Upper lobe of left lung (tissue), 6 donors: ENCODE data around the gene NEK1. TPM values are rescaled to one million over a fixed set of nuclear protein-coding genes. Genes with fewer than 3 reads are reported as not detected.
A peak's percentile ranks its signal among the peaks of the same experiment; 100 is the strongest.

Experiments used
- ATAC-seq, 2 donors: fragments of 200-7000 bp; cut with Tn5 transposase; one replicate each; pipeline ENCODE4 v1.9.1; 2022; ENCODE audit warnings: mild to moderate bottlenecking in 2 of 2, moderate library complexity in 2 of 2; ENCODE audit not compliant: low FRiP score in 2 of 2
- DNase-seq, 2 donors: peaks; one replicate each; pipeline ENCODE4 v3.0.0-alpha.2; 2019 to 2020
- H3K27ac ChIP-seq, 4 donors: fragments of 200-600 bp; sonication (generic); one replicate each; pipeline ENCODE4 v1.5.1; 2016 to 2019
- H3K27me3 ChIP-seq, 4 donors: fragments of 200-600 bp; sonication (generic); one replicate each; pipeline ENCODE4 v1.5.1; 2017 to 2019
- H3K36me3 ChIP-seq, 4 donors: fragments of 200-600 bp; sonication (generic); one replicate each; pipeline ENCODE4 v1.5.1; 2016 to 2019
- H3K4me1 ChIP-seq, 4 donors: fragments of 200-600 bp; sonication (generic); one replicate each; pipeline ENCODE4 v1.5.1; 2018 to 2019
- H3K4me3 ChIP-seq, 4 donors: fragments of 200-600 bp; sonication (generic); one replicate each; pipeline ENCODE4 v1.5.1; 2017 to 2019; ENCODE audit warnings: mild to moderate bottlenecking in 2 of 4, moderate library complexity in 1 of 4
- H3K9me3 ChIP-seq, 4 donors: fragments of 200-600 bp; sonication (generic); one replicate each; pipeline ENCODE4 v1.5.1; 2018 to 2019
- EP300 ChIP-seq, 4 donors: sonication (generic); formaldehyde crosslinking; IDR thresholded peaks; one replicate each; pipeline ENCODE4 v1.5.1; 2017; ENCODE audit warnings: antibody characterized with exemption in 4 of 4, control low read depth in 2 of 4
- POLR2A ChIP-seq, 4 donors: fragments of 450-650 bp; IDR thresholded peaks; one replicate each; pipeline ENCODE4 v1.5.1; 2016 to 2017; ENCODE audit warnings: antibody characterized with exemption in 4 of 4, mild to moderate bottlenecking in 2 of 4
- POLR2AphosphoS5 ChIP-seq, 2 donors: sonication (generic); formaldehyde crosslinking; IDR thresholded peaks; one replicate each; pipeline ENCODE4 v1.5.1; 2017; ENCODE audit warnings: antibody characterized with exemption in 2 of 2
- WGBS, 2 donors: methylation state at CpG; one replicate each; pipeline ENCODE4 v1.1.5; 2017 to 2018; 5-methylcytosine and 5-hydroxymethylcytosine counted together
- total RNA-seq, 6 donors: library from RNA; depleted of rRNA in 4 of 6; stranded (reverse); fragments of >200 nt in 4 of 6; gene quantifications; one replicate each; pipeline versions ENCODE4 v1.1.0 to v1.2.1, GENCODE V29; 2016 to 2021
- TF ChIP-seq, protein P1 (sequence below), 6 experiments: fragments of 450-650 bp in 4 of 6; fragments of 200-600 bp in 2 of 6; sonication (generic) in 2 of 6; IDR thresholded peaks; one replicate each; pipeline ENCODE4 v1.5.1; 2016 to 2019; ENCODE audit warnings: antibody characterized with exemption in 6 of 6
- donor health status: DM: no; HTN: no; CAD: no; lungs with moderate emphysema.
- donor health status: DM: no; HTN: yes; CAD: no; lungs with severe emphysema.

The NEK1 gene
- total RNA-seq, 6 donors from 2014 or later, result 6.9 to 24.2 (median 10.3) TPM

DNA sequence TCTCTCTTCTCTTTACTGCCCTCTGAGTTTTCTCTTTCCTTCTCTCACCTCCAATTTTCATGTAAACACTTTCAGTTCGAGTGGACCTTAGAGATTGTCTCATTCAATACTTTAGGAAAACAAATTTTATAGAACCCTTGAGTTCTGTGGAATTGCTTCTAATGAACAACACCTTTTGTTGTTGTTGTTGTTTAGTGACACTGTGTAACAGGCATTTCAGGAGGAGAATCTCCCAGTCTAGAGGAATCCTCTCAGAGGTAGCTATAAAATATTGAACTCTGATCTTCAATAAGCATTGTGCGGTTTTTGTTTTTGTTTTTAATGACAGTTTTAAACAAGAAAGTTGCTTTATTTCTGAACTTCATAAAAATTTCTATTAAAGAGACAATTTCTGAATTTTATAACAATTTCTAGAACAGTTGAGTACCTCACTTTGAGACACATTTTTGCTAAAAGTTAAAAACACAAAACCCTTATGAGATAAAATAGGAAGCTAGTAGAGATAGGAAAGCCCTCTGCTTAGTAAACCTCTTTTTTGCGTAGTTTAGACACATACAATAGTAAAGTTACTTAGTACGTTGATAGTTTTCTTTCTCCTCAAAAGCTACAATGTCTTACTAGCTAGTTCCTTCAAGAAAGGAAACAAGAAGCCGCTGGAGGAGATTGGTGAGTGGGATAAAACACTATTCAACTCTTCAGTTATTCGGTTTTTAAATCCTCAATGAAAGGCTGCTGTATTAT, 46.8 kb upstream of the NEK1 start:
- Histone ChIP-seq H3K4me1 (peaks cover 15 to 20% (median 18%) of the 10 kb centered on the region in 4 donors), H3K4me3 (no peak overlapping the region), H3K27ac (peak overlapping the region in 3 of 4 donors; percentile 5 to 68 (median 59)), H3K9me3 (no peaks in the 10 kb centered on the region), H3K36me3 (no peaks in the 10 kb centered on the region), H3K27me3 (no peaks in the 10 kb centered on the region)
- no peak for ATAC-seq
- TF ChIP-seq POLR2AphosphoS5 (IDR thresholded peaks at IDR 0.05) (no peak), EP300 (IDR thresholded peaks at IDR 0.05) (no peak), POLR2A (IDR thresholded peaks at IDR 0.05) (no peak)
- TF ChIP-seq, protein P1, sequence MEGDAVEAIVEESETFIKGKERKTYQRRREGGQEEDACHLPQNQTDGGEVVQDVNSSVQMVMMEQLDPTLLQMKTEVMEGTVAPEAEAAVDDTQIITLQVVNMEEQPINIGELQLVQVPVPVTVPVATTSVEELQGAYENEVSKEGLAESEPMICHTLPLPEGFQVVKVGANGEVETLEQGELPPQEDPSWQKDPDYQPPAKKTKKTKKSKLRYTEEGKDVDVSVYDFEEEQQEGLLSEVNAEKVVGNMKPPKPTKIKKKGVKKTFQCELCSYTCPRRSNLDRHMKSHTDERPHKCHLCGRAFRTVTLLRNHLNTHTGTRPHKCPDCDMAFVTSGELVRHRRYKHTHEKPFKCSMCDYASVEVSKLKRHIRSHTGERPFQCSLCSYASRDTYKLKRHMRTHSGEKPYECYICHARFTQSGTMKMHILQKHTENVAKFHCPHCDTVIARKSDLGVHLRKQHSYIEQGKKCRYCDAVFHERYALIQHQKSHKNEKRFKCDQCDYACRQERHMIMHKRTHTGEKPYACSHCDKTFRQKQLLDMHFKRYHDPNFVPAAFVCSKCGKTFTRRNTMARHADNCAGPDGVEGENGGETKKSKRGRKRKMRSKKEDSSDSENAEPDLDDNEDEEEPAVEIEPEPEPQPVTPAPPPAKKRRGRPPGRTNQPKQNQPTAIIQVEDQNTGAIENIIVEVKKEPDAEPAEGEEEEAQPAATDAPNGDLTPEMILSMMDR (IDR thresholded peaks at IDR 0.05), result no peak
- WGBS, 2 donors, result 82% methylated on average over 6 of the region's 6 CpGs
- no peak for DNase-seq

GRCh38 chr4:169658196-169658595, 45.8 kb upstream of the NEK1 start:
- H3K4me1 ChIP-seq, result peaks cover 15 to 20% (median 17%) of the 10 kb centered on the region in 4 donors

DNA sequence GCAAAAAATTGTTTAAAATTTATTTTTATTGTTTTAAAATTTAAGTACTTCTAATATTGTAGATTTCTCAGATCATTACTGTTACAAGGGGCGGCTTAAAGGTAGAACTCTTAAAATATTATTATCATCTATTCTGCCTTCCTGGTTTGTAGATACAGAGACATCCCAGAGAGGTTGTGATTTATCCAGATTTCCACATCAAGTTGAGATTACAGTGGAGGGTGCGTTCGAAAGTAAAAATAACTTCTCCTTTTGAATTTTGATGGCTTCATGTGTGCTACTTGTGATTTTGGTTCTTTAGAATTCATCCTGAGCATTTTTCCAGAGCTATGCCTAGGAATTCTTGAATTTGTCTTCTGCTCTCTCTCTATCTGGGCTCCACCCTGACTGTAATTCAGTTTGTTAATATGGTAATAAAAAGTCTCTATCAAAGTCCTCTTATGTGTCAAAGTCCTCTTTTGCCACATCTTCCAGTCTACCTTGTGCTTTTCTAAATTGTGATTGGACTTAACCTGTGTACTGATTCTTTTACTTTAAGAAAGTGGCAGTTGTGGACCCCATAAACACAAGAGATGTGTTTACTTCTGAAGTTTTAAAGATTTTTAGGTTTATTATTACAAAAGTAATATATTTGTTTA, 45.2 kb upstream of the NEK1 start:
- no peaks in the 10 kb centered on the region for H3K36me3 ChIP-seq
- H3K9me3 ChIP-seq, result no peaks in the 10 kb centered on the region
- TF ChIP-seq, protein P1 (IDR thresholded peaks at IDR 0.05), result no peak
- TF ChIP-seq EP300 (IDR thresholded peaks at IDR 0.05) (no peak), POLR2A (IDR thresholded peaks at IDR 0.05) (no peak), POLR2AphosphoS5 (IDR thresholded peaks at IDR 0.05) (no peak)
- H3K27me3 ChIP-seq, result no peaks in the 10 kb centered on the region
- DNase-seq (no peak), ATAC-seq (no peak)
- H3K27ac ChIP-seq, result no peak overlapping the region
- no peak overlapping the region for H3K4me3 ChIP-seq
- H3K4me1 ChIP-seq, result peaks cover 15 to 20% (median 17%) of the 10 kb centered on the region in 4 donors
- WGBS, 2 donors, result 72 to 88% methylated on average over 3 of the region's 3 CpGs

More at GRCh38 chr4:169658196-169658595, 45.8 kb upstream of the NEK1 start:
- H3K27me3 ChIP-seq, result no peaks in the 10 kb centered on the region
- no peak for TF ChIP-seq POLR2A (IDR thresholded peaks at IDR 0.05)
- no peak for TF ChIP-seq POLR2AphosphoS5 (IDR thresholded peaks at IDR 0.05)
- no peak for TF ChIP-seq EP300 (IDR thresholded peaks at IDR 0.05)
- TF ChIP-seq, protein P1 (IDR thresholded peaks at IDR 0.05), result no peak
- H3K27ac ChIP-seq, result no peak overlapping the region
- 61 to 64% methylated on average over 2 of the region's 2 CpGs for WGBS, 2 donors
- no peaks in the 10 kb centered on the region for H3K9me3 ChIP-seq
- DNase-seq, result no peak
- H3K4me3 ChIP-seq, result no peak overlapping the region
- ATAC-seq, result no peak
- H3K36me3 ChIP-seq, result no peaks in the 10 kb centered on the region

- no peak for ATAC-seq
- TF ChIP-seq POLR2A (IDR thresholded peaks at IDR 0.05) (no peak), EP300 (IDR thresholded peaks at IDR 0.05) (no peak), POLR2AphosphoS5 (IDR thresholded peaks at IDR 0.05) (no peak)
- TF ChIP-seq, protein P1 (IDR thresholded peaks at IDR 0.05), result no peak
- no peak overlapping the region for H3K4me3 ChIP-seq
- H3K9me3 ChIP-seq, result no peaks in the 10 kb centered on the region
- no peak overlapping the region for H3K27ac ChIP-seq
- WGBS, 2 donors, result 95 to 96% methylated on average over 6 of the region's 6 CpGs
- peaks cover 14 to 18% (median 16%) of the 10 kb centered on the region in 4 donors for H3K4me1 ChIP-seq
- no peaks in the 10 kb centered on the region for H3K27me3 ChIP-seq
- no peak for DNase-seq
- no peaks in the 10 kb centered on the region for H3K36me3 ChIP-seq
These were observed 43.0 kb upstream of the NEK1 start for GRCh38 chr4:169655401-169655800.
